Left kidney (tissue), 2 donors: ENCODE data around the gene GOLIM4. TPM values are rescaled to one million over a fixed set of nuclear protein-coding genes. Genes with fewer than 3 reads are reported as not detected.
"Not testable (repeated sequence)": the region's sequence is repeated elsewhere in the genome, so short reads cannot be mapped to it uniquely, and the experiment has no call there.

Source experiments
- DNase-seq: peaks from one replicate; pipeline ENCODE4 v3.0.0-alpha.2; 2013
- polyA plus RNA-seq: library from polyadenylated mRNA; unstranded; fragments of 120-200 nt; gene quantifications from one replicate; pipeline ENCODE4 v1.2.1, GENCODE V29; 2013; ENCODE audit not compliant: insufficient read length

GOLIM4 gene
- polyA plus RNA-seq, 1 donor, result 107 TPM

GRCh38 chr3:168048414-168049330, 47.1 kb downstream of the GOLIM4 start:
- no peak for DNase-seq

GRCh38 chr3:168047936-168048335, 47.8 kb downstream of the GOLIM4 start:
- DNase-seq, result no peak

GRCh38 chr3:168047190-168047795, 48.4 kb downstream of the GOLIM4 start:
- DNase-seq, result peak; percentile 77

- no peak for DNase-seq
Measured at GRCh38 chr3:168044049-168044448, 51.7 kb downstream of the GOLIM4 start.

GRCh38 chr3:168040607-168041208, 55.0 kb downstream of the GOLIM4 start:
- no peak for DNase-seq

GRCh38 chr3:168037020-168037419, 58.7 kb downstream of the GOLIM4 start:
- DNase-seq, result no peak

- no peak for DNase-seq
Measured at GRCh38 chr3:168036619-168037018, 59.1 kb downstream of the GOLIM4 start.

- no peak for DNase-seq
Measured at GRCh38 chr3:168034152-168034928, 61.4 kb downstream of the GOLIM4 start.

GRCh38 chr3:168030577-168030976, 65.1 kb downstream of the GOLIM4 start:
- no peak for DNase-seq

GRCh38 chr3:168029705-168030104, 66.0 kb downstream of the GOLIM4 start:
- DNase-seq, result no peak

- DNase-seq, result no peak
Measured at GRCh38 chr3:168028086-168028485, 67.6 kb downstream of the GOLIM4 start.

GRCh38 chr3:168026764-168027163, 69.0 kb downstream of the GOLIM4 start:
- no peak for DNase-seq

- no peak for DNase-seq
Measured at GRCh38 chr3:168025076-168025475, 70.6 kb downstream of the GOLIM4 start.

GRCh38 chr3:168024537-168024941, 71.2 kb downstream of the GOLIM4 start:
- no peak for DNase-seq

GRCh38 chr3:168021737-168022450, 73.8 kb downstream of the GOLIM4 start:
- no peak for DNase-seq

GRCh38 chr3:168011280-168011679, 84.4 kb downstream of the GOLIM4 start:
- DNase-seq, result not testable (repeated sequence)

- DNase-seq, result no peak
Measured at GRCh38 chr3:168006584-168006983, 89.1 kb downstream of the GOLIM4 start.

GRCh38 chr3:168003911-168004310, 91.8 kb downstream of the GOLIM4 start:
- no peak for DNase-seq

- no peak for DNase-seq
Measured at GRCh38 chr3:168002786-168003368, 92.8 kb downstream of the GOLIM4 start.

GRCh38 chr3:168001244-168001643, 94.5 kb downstream of the GOLIM4 start:
- no peak for DNase-seq

GRCh38 chr3:167998253-167998652, 97.5 kb downstream of the GOLIM4 start:
- no peak for DNase-seq
